Stimulated activated naive CD8-positive, alpha-beta T cell treated with anti-CD3 and anti-CD28 coated beads, Interleukin-15, Interleukin-2, amounts not matched to agents 100 U/mL and 50 U/mL, for 24 hours (primary cell): ENCODE data around the gene CDNF.
"Not testable (repeated sequence)": the region's sequence is repeated elsewhere in the genome, so short reads cannot be mapped to it uniquely, and the experiment has no call there.

Experiments used
- ATAC-seq: fragments of 150-1000 bp; cut with Tn5 transposase; one replicate; pipeline ENCODE4 v1.10.0; 2021
- DNase-seq: peaks from one replicate; pipeline ENCODE4 v3.0.0; 2021

The CDNF gene

GRCh38 chr10:14837757-14838581 lies at the start of gene CDNF, which contains the start of the genes HSPA14 and MSANTD7:
CDNF (minus strand) TSS chr10:14838037; CDS start chr10:14837946, 91 bp downstream.
HSPA14 (plus strand) TSS chr10:14838306; CDS start chr10:14838403, 97 bp downstream.
MSANTD7 (plus strand) TSS chr10:14838306; CDS start chr10:14842285, 3,979 bp downstream.
- DNase-seq (peak; percentile 100), ATAC-seq (peak; percentile 97)

- ATAC-seq: peak; percentile 80
- DNase-seq: no peak
Observed at GRCh38 chr10:14884082-14884481, 46.2 kb upstream of the CDNF start.

GRCh38 chr10:14880229-14880628 lies 42.4 kb upstream of the CDNF start:
- DNase-seq (no peak), ATAC-seq (no peak)

GRCh38 chr10:14879928-14880193 lies 42.0 kb upstream of the CDNF start:
- ATAC-seq (no peak), DNase-seq (no peak)

GRCh38 chr10:14879124-14879927 lies 41.5 kb upstream of the CDNF start:
- DNase-seq (peak; percentile 59), ATAC-seq (peak; percentile 10)

- DNase-seq (peak; percentile 96), ATAC-seq (peak; percentile 93)
Observed at GRCh38 chr10:14878266-14879123, 40.7 kb upstream of the CDNF start, which contains the start of gene SUV39H2. SUV39H2 (plus strand) TSS chr10:14878866; CDS start chr10:14878889, 23 bp downstream.

GRCh38 chr10:14876764-14877163 lies 38.9 kb upstream of the CDNF start:
- ATAC-seq (no peak), DNase-seq (no peak)

GRCh38 chr10:14875941-14876340 lies 38.1 kb upstream of the CDNF start:
- no peak for DNase-seq

GRCh38 chr10:14873090-14873760 lies 35.4 kb upstream of the CDNF start:
- DNase-seq: no peak
- no peak for ATAC-seq

More at GRCh38 chr10:14875941-14876340, 38.1 kb upstream of the CDNF start:
- ATAC-seq: no peak

GRCh38 chr10:14864871-14865270 lies 27.0 kb upstream of the CDNF start:
- not testable (repeated sequence) for DNase-seq, ATAC-seq

GRCh38 chr10:14864466-14864865 lies 26.6 kb upstream of the CDNF start:
- not testable (repeated sequence) for DNase-seq, ATAC-seq

- ATAC-seq (no peak), DNase-seq (no peak)
Observed at GRCh38 chr10:14860791-14861190, 23.0 kb upstream of the CDNF start.

- ATAC-seq: no peak
Observed at GRCh38 chr10:14859775-14860174, 21.9 kb upstream of the CDNF start.

GRCh38 chr10:14859043-14859442 lies 21.2 kb upstream of the CDNF start:
- ATAC-seq (no peak), DNase-seq (no peak)

More at GRCh38 chr10:14859775-14860174, 21.9 kb upstream of the CDNF start:
- DNase-seq: no peak

GRCh38 chr10:14858338-14858960 lies 20.6 kb upstream of the CDNF start:
- DNase-seq (no peak), ATAC-seq (no peak)

GRCh38 chr10:14855453-14855852 lies 17.6 kb upstream of the CDNF start:
- ATAC-seq (no peak), DNase-seq (no peak)

GRCh38 chr10:14852236-14852635 lies 14.4 kb upstream of the CDNF start:
- DNase-seq: no peak

GRCh38 chr10:14844948-14845347 lies 7.1 kb upstream of the CDNF start:
- ATAC-seq: no peak
- DNase-seq: no peak

More at GRCh38 chr10:14852236-14852635, 14.4 kb upstream of the CDNF start:
- ATAC-seq: no peak

GRCh38 chr10:14843327-14843988 lies 5.6 kb upstream of the CDNF start:
- no peak for ATAC-seq

GRCh38 chr10:14840178-14840577 lies 2.3 kb upstream of the CDNF start:
- ATAC-seq (no peak), DNase-seq (no peak)

More at GRCh38 chr10:14843327-14843988, 5.6 kb upstream of the CDNF start:
- DNase-seq: no peak
